Body of pancreas (tissue), 4 donors: ENCODE results near the gene TBL1X.

Experiments
- CTCF ChIP-seq, 7 experiments: fragments of 450-650 bp in 4 of 7; fragments of 200-600 bp in 3 of 7; sonication (generic) in 3 of 7; IDR thresholded peaks; one replicate each; pipeline ENCODE4 v1.5.1; 2016 to 2019; ENCODE audit warnings: antibody characterized with exemption in 7 of 7
- POLR2A ChIP-seq, 3 donors: fragments of 450-650 bp; IDR thresholded peaks; one replicate each; pipeline ENCODE4 v1.6.1; 2016; ENCODE audit warnings: antibody characterized with exemption in 3 of 3, mild to moderate bottlenecking in 2 of 3

- TF ChIP-seq POLR2A (IDR thresholded peaks at IDR 0.05), result no peak
- no peak for TF ChIP-seq CTCF (IDR thresholded peaks at IDR 0.05)
These were observed 53.2 kb downstream of the TBL1X start for GRCh38 chrX:9518051-9518450.
